HFFc6 (cell line): ENCODE results near the gene ZNF678. TPM values are rescaled to one million over a fixed set of nuclear protein-coding genes. Genes with fewer than 3 reads are reported as not detected.
"Not testable (repeated sequence)": the region's sequence is repeated elsewhere in the genome, so short reads cannot be mapped to it uniquely, and the experiment has no call there.

ENCODE experiments used
- DNase-seq: peaks from one replicate; pipeline ENCODE4 v3.0.0-alpha.2; 2018
- H3K27ac Mint-ChIP-seq: 2 replicates; pipeline ENCODE4 v1.8.0; 2020; ENCODE audit warnings: mild to moderate bottlenecking, mixed read lengths
- H3K27me3 Mint-ChIP-seq: 2 replicates; pipeline ENCODE4 v1.8.0; 2021; ENCODE audit warnings: mild to moderate bottlenecking, moderate library complexity, mixed read lengths; ENCODE audit not compliant: insufficient read depth
- H3K36me3 Mint-ChIP-seq: 2 replicates; pipeline ENCODE4 v1.8.0; 2021; ENCODE audit warnings: low read depth, mixed read lengths
- H3K4me1 Mint-ChIP-seq: 2 replicates; pipeline ENCODE4 v1.8.0; 2020; ENCODE audit warnings: low read depth, mixed read lengths
- H3K4me3 Mint-ChIP-seq: 2 replicates; pipeline ENCODE4 v1.8.0; 2020; ENCODE audit warnings: mild to moderate bottlenecking, moderate library complexity, mixed read lengths
- H3K9me3 Mint-ChIP-seq: 2 replicates; pipeline ENCODE4 v1.8.0; 2020; ENCODE audit warnings: mild to moderate bottlenecking, mixed read lengths
- total RNA-seq, 6 experiments: library from RNA; stranded (reverse); fragmentation: NEBNext Ultra II Directional; extraction: Animal tissue kit (Norgen Biotek cat#: 25700); gene quantifications; 2 replicates in 1 of 6; 3 replicates in 5 of 6; pipeline ENCODE4 v1.2.3, GENCODE V29; 2021
- TF ChIP-seq, protein P1 (sequence below): fragments of 200-600 bp; sonication (generic); IDR thresholded peaks from 2 replicates; pipeline ENCODE4 v1.5.0; 2021; ENCODE audit warnings: antibody characterized with exemption, mild to moderate bottlenecking

Gene ZNF678
- total RNA-seq, 6 experiments from 2014 or later = 2.1 to 3.4 (median 2.7) TPM

DNA sequence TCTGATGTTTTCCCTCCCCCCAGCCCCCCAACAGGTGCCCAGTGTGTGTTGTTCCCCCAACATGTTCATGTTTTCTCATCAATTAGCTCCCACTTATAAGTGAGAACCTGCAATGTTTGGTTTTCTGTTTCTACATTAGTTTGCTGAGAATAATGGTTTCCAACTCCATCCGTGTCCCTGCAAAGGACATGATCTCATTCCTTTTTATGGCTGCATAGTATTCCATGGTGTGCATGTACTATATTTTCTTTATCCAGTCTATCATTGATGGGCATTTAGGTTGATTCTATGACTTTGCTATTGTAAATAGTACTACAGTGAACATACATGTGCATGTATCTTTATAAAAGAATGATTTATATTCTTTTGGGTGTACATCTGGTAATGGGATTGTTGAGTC, 24.6 kb downstream of the ZNF678 start:
- TF ChIP-seq, protein P1, sequence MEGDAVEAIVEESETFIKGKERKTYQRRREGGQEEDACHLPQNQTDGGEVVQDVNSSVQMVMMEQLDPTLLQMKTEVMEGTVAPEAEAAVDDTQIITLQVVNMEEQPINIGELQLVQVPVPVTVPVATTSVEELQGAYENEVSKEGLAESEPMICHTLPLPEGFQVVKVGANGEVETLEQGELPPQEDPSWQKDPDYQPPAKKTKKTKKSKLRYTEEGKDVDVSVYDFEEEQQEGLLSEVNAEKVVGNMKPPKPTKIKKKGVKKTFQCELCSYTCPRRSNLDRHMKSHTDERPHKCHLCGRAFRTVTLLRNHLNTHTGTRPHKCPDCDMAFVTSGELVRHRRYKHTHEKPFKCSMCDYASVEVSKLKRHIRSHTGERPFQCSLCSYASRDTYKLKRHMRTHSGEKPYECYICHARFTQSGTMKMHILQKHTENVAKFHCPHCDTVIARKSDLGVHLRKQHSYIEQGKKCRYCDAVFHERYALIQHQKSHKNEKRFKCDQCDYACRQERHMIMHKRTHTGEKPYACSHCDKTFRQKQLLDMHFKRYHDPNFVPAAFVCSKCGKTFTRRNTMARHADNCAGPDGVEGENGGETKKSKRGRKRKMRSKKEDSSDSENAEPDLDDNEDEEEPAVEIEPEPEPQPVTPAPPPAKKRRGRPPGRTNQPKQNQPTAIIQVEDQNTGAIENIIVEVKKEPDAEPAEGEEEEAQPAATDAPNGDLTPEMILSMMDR = no peak
- peaks cover 53% of the 10 kb centered on the region for H3K36me3 Mint-ChIP-seq
- peaks cover 31% of the 10 kb centered on the region for H3K9me3 Mint-ChIP-seq
- H3K4me1 Mint-ChIP-seq = no peaks in the 10 kb centered on the region
- H3K4me3 Mint-ChIP-seq = no peak overlapping the region
- no peak for DNase-seq
- no peak overlapping the region for H3K27ac Mint-ChIP-seq
- H3K27me3 Mint-ChIP-seq = no peaks in the 10 kb centered on the region

DNA sequence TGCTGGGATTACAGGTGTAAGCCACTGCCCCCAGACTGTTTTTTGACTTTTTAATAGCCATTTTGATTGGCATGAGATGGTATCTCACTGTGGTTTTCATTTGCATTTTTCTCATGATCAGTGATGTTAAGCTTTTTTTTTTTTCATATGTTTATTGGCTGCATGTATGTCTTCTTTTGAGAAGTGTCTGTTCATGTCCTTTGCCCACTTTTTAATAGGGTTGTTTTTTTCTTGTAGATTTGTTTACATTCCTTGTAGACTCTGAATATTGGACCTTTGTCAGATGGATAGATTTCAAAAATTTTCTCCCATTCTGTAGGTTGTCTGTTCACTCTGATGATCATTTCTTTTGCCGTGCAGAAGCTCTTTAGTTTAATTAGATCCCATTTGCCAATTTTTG, 25.4 kb downstream of the ZNF678 start:
- Mint-ChIP-seq H3K9me3 (peaks cover 31% of the 10 kb centered on the region), H3K36me3 (peaks cover 59% of the 10 kb centered on the region)
- H3K27ac Mint-ChIP-seq, H3K27me3 Mint-ChIP-seq, H3K4me1 Mint-ChIP-seq, DNase-seq, H3K4me3 Mint-ChIP-seq: not testable (repeated sequence)

DNA sequence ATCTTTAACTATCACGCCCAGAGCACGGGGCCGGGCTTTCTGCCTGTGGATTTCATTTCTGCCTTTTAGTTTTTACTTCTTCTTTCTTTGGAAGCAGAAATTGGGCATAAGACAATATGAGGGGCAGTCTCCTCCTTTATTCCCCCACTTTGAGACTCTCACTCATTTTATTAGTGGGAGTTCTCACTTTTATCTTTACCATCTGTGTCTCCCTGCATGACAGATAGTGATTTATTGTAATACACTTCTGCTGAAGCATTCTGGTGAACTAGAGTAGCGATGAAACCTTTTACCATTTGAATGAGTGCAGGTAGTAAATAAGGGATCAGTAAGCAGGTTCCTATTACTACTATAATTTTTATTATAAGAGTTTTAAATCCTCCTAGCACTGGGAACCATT, 26.4 kb downstream of the ZNF678 start:
- H3K27ac Mint-ChIP-seq, H3K4me3 Mint-ChIP-seq: not testable (repeated sequence)

DNA sequence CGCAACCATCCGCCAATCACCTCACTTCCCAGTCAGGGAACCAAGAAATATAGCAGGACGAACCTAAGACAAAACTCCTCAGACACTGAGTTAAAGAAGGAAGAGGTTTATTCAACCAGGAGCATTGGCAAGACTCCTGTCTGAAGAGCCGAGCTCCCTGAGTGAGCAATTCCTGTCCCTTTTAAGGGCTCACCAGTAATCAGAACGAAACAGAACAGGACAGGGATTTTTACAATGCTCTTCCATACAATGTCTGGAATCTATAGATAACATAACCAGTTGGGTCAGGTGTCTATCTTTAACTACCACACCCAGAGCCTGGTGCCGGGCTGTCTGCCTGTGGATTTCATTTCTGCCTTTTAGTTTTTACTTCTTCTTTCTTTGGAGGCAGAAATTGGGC, 32.9 kb downstream of the ZNF678 start:
- not testable (repeated sequence) for H3K27ac Mint-ChIP-seq, H3K27me3 Mint-ChIP-seq, H3K4me3 Mint-ChIP-seq, H3K4me1 Mint-ChIP-seq, DNase-seq
- H3K36me3 Mint-ChIP-seq = peaks cover 44% of the 10 kb centered on the region
- peaks cover 33% of the 10 kb centered on the region for H3K9me3 Mint-ChIP-seq

More for the DNA sequence above, 26.4 kb downstream of the ZNF678 start:
- H3K36me3 Mint-ChIP-seq = peaks cover 61% of the 10 kb centered on the region
- not testable (repeated sequence) for DNase-seq, H3K4me1 Mint-ChIP-seq, H3K27me3 Mint-ChIP-seq
- H3K9me3 Mint-ChIP-seq = peaks cover 34% of the 10 kb centered on the region

DNA sequence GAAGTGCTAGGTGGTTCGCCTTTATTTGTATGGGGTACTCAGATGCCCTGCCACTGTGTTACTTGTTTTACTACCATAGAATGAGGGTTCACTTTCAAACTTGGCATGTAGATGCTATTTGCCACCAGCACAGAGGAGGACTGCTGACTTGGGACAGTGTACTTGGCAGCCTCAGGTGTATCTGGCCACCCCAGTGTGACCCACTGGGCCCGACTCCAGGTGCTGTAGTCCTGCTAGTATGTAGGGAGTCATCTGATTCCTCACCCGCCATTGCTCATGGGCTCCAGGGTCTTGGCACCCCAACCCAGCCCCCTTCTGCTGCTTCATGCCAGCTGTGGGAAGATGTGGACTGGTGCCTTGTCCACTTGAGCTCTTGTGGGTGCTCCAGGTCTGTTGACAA, 40.0 kb downstream of the ZNF678 start:
- Mint-ChIP-seq H3K36me3 (peaks cover 39% of the 10 kb centered on the region), H3K27me3 (peaks cover 1% of the 10 kb centered on the region; the same call in 1 of the 2 replicates)

DNA sequence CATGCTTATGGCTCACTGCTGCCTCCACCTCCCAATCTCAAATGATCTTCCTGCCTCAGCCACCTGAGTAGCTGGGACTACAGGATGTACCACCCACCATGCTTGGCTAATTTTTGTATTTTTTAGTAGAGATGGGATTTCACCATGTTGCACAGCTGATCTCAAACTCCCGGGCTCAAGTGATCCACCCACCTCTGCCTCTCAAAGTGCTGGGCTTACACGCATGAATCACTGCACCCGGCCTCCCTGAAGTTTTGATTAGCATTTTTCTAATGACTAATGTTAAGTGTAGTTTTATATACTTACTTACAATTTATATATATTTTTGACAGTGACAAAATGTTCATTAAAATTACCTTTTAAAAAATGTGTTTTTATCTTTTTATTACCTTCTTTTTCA, 41.1 kb downstream of the ZNF678 start:
- Mint-ChIP-seq H3K27ac (no peak overlapping the region), H3K9me3 (peaks cover 38% of the 10 kb centered on the region), H3K27me3 (no peaks in the 10 kb centered on the region), H3K4me1 (no peaks in the 10 kb centered on the region), H3K36me3 (peaks cover 32% of the 10 kb centered on the region), H3K4me3 (no peak overlapping the region)
- TF ChIP-seq, protein P1 = no peak
- DNase-seq = no peak

More for the DNA sequence above, 40.0 kb downstream of the ZNF678 start:
- Mint-ChIP-seq H3K9me3 (peaks cover 35% of the 10 kb centered on the region), H3K4me3 (no peak overlapping the region), H3K4me1 (no peaks in the 10 kb centered on the region), H3K27ac (no peak overlapping the region)
- no peak for DNase-seq
- TF ChIP-seq, protein P1 = no peak

DNA sequence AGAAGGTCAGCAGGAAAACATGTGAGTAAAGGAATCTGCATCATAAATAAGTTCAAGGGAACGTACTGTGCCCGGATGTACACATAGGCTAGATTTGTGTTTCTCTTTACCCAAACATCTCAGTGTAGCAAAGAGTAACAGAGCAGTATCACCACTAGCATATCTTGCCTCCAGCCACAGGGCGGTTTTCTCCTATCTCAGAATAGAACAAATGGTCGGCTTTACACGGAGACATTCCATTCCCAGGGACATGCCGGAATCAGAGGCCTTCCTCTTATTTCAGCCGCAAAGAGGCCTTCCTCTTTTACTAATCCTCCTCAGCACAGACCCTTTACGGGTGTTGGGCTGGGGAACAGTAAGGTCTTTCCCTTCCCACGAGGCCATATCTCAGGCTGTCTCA, 42.9 kb downstream of the ZNF678 start:
- not testable (repeated sequence) for H3K27me3 Mint-ChIP-seq, DNase-seq, H3K4me3 Mint-ChIP-seq, H3K27ac Mint-ChIP-seq, H3K4me1 Mint-ChIP-seq
- peaks cover 37% of the 10 kb centered on the region for H3K9me3 Mint-ChIP-seq
- H3K36me3 Mint-ChIP-seq = peaks cover 34% of the 10 kb centered on the region

DNA sequence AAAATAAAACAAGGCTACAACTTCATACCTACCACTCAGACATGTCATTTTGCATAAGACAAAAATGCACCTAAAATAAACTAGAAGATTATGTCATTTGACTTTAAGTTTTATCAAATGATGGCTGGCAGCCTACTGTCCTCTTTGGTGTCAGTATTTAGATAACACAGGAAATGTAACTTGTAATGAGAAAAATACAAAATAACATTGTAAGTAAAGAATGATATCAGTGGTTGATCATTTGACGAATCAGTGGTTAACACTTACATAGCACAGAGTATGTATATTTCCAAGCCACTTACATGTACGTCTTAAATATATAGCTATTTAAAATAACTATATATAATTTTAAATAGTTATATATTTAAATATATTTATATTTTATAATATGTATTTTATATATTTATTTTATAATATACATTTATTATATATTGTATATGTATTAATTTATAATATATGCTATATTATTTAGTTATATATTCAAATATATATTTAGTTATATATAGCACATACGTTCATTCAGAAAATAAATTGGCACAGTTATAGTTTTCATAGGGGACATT, 44.1 kb downstream of the ZNF678 start:
- H3K36me3 Mint-ChIP-seq = peaks cover 44% of the 10 kb centered on the region
- no peak overlapping the region for H3K27ac Mint-ChIP-seq
- H3K4me1 Mint-ChIP-seq = no peaks in the 10 kb centered on the region
- H3K27me3 Mint-ChIP-seq = no peaks in the 10 kb centered on the region
- H3K9me3 Mint-ChIP-seq = peaks cover 36% of the 10 kb centered on the region
- TF ChIP-seq, protein P1 = no peak
- H3K4me3 Mint-ChIP-seq = no peak overlapping the region
- no peak for DNase-seq
